HG02852 (cell line): ENCODE measurements around the gene TMEM272.

Source experiments
- ATAC-seq: cut with Tn5 transposase; IDR thresholded peaks from one replicate; pipeline ENCODE4 v1.9.1; 2021; ENCODE audit warnings: mild to moderate bottlenecking, moderate library complexity; ENCODE audit not compliant: unreplicated experiment

Gene TMEM272

GRCh38 chr13:51763486-51763885 is 81.5 kb downstream of the TMEM272 start:
- ATAC-seq, result no peak
